Vagina (tissue), 2 donors: ENCODE measurements around the gene SLC7A4.

Source experiments
- CTCF ChIP-seq, 3 experiments: fragments of 450-650 bp in 2 of 3; fragments of 200-600 bp in 1 of 3; sonication (generic) in 1 of 3; IDR thresholded peaks; one replicate each; pipeline ENCODE4 v1.5.1; 2017 to 2019; ENCODE audit warnings: antibody characterized with exemption in 3 of 3, mild to moderate bottlenecking in 2 of 3, moderate library complexity in 2 of 3
- POLR2A ChIP-seq, 2 donors: fragments of 450-650 bp; IDR thresholded peaks; one replicate each; pipeline ENCODE4 v1.6.1; 2017; ENCODE audit warnings: antibody characterized with exemption in 2 of 2, mild to moderate bottlenecking in 2 of 2, moderate library complexity in 2 of 2
- POLR2AphosphoS5 ChIP-seq, 2 donors: sonication (generic); formaldehyde crosslinking; IDR thresholded peaks; one replicate each; pipeline ENCODE4 v1.9.0; 2017; ENCODE audit warnings: antibody characterized with exemption in 2 of 2, mild to moderate bottlenecking in 2 of 2, low read depth in 1 of 2; ENCODE audit not compliant: insufficient read depth in 1 of 2

- no peak for TF ChIP-seq POLR2A (IDR thresholded peaks at IDR 0.05)
- TF ChIP-seq CTCF (IDR thresholded peaks at IDR 0.05) = no peak
- TF ChIP-seq POLR2AphosphoS5 (IDR thresholded peaks at IDR 0.05; ENCODE audit: insufficient read depth in 1 of 2, low read depth in 1 of 2) = no peak
Measured at GRCh38 chr22:21025266-21025665, 7.1 kb downstream of the SLC7A4 start.
